ENCODE measurements around the gene RILPL2. TPM values are rescaled to one million over a fixed set of nuclear protein-coding genes. Genes with fewer than 3 reads are reported as not detected.

Gene RILPL2
- total and polyA plus RNA-seq, 2 of the 13 experiments (the other 11 are each of a cell fraction or from before 2014, with no cell fraction given): 2.7 to 8.1 TPM

GRCh38 chr12:123457980-123458779 is 21.7 kb upstream of the RILPL2 start, which contains the start of gene SNRNP35 (continued):
- TF ChIP-seq MXD1 (CRISPR knock-in tag; IDR thresholded peaks at IDR 0.05) (peak; percentile 68), MEIS1 (CRISPR knock-in tag; IDR thresholded peaks at IDR 0.05; ENCODE audit: borderline replicate concordance) (no peak), ZNF773 (CRISPR knock-in tag; IDR thresholded peaks at IDR 0.05; ENCODE audit: borderline replicate concordance) (0 out of 2 replicates have a peak, but pooled peaks have one; percentile 32), RFXANK (CRISPR knock-in tag; IDR thresholded peaks at IDR 0.05) (no peak; the same call in 1 of the 2 replicates), HDAC1 (CRISPR knock-in tag; IDR thresholded peaks at IDR 0.05) (peak; percentile 72; the same call in 1 of the 2 replicates), ZNF569 (CRISPR knock-in tag; IDR thresholded peaks at IDR 0.05; ENCODE audit: borderline replicate concordance) (no peak; the same call in 1 of the 2 replicates), HNF1B (CRISPR knock-in tag; IDR thresholded peaks at IDR 0.05) (peak; percentile 79), FOXK2 (IDR thresholded peaks at IDR 0.05) (no peak), PLSCR1 (CRISPR knock-in tag; IDR thresholded peaks at IDR 0.05; ENCODE audit: borderline replicate concordance) (no peak), ZNF335 (CRISPR knock-in tag; IDR thresholded peaks at IDR 0.05) (peak; percentile 45; the same call in 1 of the 2 replicates), KDM5A (IDR thresholded peaks at IDR 0.05; ENCODE audit: borderline replicate concordance, low read length) (peak; percentile 87; the same call in 1 of the 2 replicates), ZSCAN25 (CRISPR knock-in tag; IDR thresholded peaks at IDR 0.05) (peak; percentile 99), ZNF382 (CRISPR knock-in tag; IDR thresholded peaks at IDR 0.05; ENCODE audit: borderline replicate concordance) (no peak), ZBTB7B (CRISPR knock-in tag; IDR thresholded peaks at IDR 0.05) (peak; percentile 71; the same call in 1 of the 2 replicates), HMGXB3 (CRISPR knock-in tag; IDR thresholded peaks at IDR 0.05; ENCODE audit: borderline replicate concordance) (peak; percentile 72; the same call in 1 of the 2 replicates), ETV5 (CRISPR knock-in tag; IDR thresholded peaks at IDR 0.05; ENCODE audit: borderline replicate concordance) (peak; percentile 76), GLI4 (CRISPR knock-in tag; IDR thresholded peaks at IDR 0.05; ENCODE audit: borderline replicate concordance) (no peak), ZBTB39 (CRISPR knock-in tag; IDR thresholded peaks at IDR 0.05) (peak; percentile 37; the same call in 1 of the 2 replicates), MXD4 (CRISPR knock-in tag; IDR thresholded peaks at IDR 0.05) (no peak)

Data from HepG2 (cell line).